Activated CD8-positive, alpha-beta memory T cell treated with anti-CD3 and anti-CD28 coated beads, Interleukin-2, amount 50 U/mL, for 1 hour (primary cell): ENCODE results near the gene TEAD1.

Source experiments
- DNase-seq: peaks from one replicate; pipeline ENCODE4 v3.0.0-alpha.2; 2020; ENCODE audit errors: extremely low read depth

TEAD1 gene

GRCh38 chr11:12834630-12835029 is 160.4 kb downstream of the TEAD1 start:
- no peak for DNase-seq

- no peak for DNase-seq
Measured at GRCh38 chr11:12835286-12835685, 161.1 kb downstream of the TEAD1 start.

- DNase-seq: no peak
Measured at GRCh38 chr11:12838463-12839123, 164.4 kb downstream of the TEAD1 start.

GRCh38 chr11:12840871-12841660 is 166.8 kb downstream of the TEAD1 start:
- no peak for DNase-seq

- DNase-seq: no peak
Measured at GRCh38 chr11:12841946-12842630, 167.9 kb downstream of the TEAD1 start.

GRCh38 chr11:12842933-12843636 is 168.9 kb downstream of the TEAD1 start:
- no peak for DNase-seq

GRCh38 chr11:12845163-12845562 is 170.9 kb downstream of the TEAD1 start:
- DNase-seq: no peak

- no peak for DNase-seq
Measured at GRCh38 chr11:12845739-12846358, 171.6 kb downstream of the TEAD1 start.

- DNase-seq: no peak
Measured at GRCh38 chr11:12846786-12847615, 172.8 kb downstream of the TEAD1 start.

- DNase-seq: no peak
Measured at GRCh38 chr11:12848413-12848812, 174.2 kb downstream of the TEAD1 start.

GRCh38 chr11:12853325-12853651 is 179.1 kb downstream of the TEAD1 start:
- DNase-seq: no peak

- no peak for DNase-seq
Measured at GRCh38 chr11:12853652-12854296, 179.6 kb downstream of the TEAD1 start.

- DNase-seq: no peak
Measured at GRCh38 chr11:12854297-12854661, 180.1 kb downstream of the TEAD1 start.

GRCh38 chr11:12854829-12855228 is 180.6 kb downstream of the TEAD1 start:
- no peak for DNase-seq

GRCh38 chr11:12856338-12856737 is 182.1 kb downstream of the TEAD1 start:
- no peak for DNase-seq

GRCh38 chr11:12857572-12857971 is 183.4 kb downstream of the TEAD1 start:
- no peak for DNase-seq

GRCh38 chr11:12859872-12860657 is 185.8 kb downstream of the TEAD1 start:
- DNase-seq: no peak

- no peak for DNase-seq
Measured at GRCh38 chr11:12860827-12861226, 186.6 kb downstream of the TEAD1 start.

GRCh38 chr11:12862696-12863469 is 188.7 kb downstream of the TEAD1 start:
- no peak for DNase-seq
